HL-60/S4 (cell line): ENCODE results near the gene IL11RA.

Source experiments
- in situ Hi-C: fragments of 300-500 bp; cut with MboI; formaldehyde crosslinking; loops from 2 replicates; pipeline ENCODE4 v1.14.3; 2022; ENCODE audit warnings: low sequenced_read_pairs

IL11RA gene

GRCh38 chr9:34651876-34652601 is at the start of gene IL11RA:
IL11RA (plus strand) TSS chr9:34652185; CDS start chr9:34655218, 3,033 bp downstream.
- in situ Hi-C loops, result no loop called here

GRCh38 chr9:34603610-34604231 is 48.3 kb upstream of the IL11RA start:
- in situ Hi-C loops, result no loop called here

- in situ Hi-C loops, result no loop called here
Measured at GRCh38 chr9:34606190-34606589, 45.8 kb upstream of the IL11RA start.

- in situ Hi-C loops, result no loop called here
Measured at GRCh38 chr9:34606905-34607304, 45.1 kb upstream of the IL11RA start.

GRCh38 chr9:34607331-34607730 is 44.7 kb upstream of the IL11RA start:
- in situ Hi-C loops, result no loop called here

GRCh38 chr9:34610434-34611206 is 41.4 kb upstream of the IL11RA start:
- in situ Hi-C loops, result no loop called here

- in situ Hi-C loops, result no loop called here
Measured at GRCh38 chr9:34611251-34611810, 40.7 kb upstream of the IL11RA start.

GRCh38 chr9:34611811-34612787 is 39.9 kb upstream of the IL11RA start, which contains the start of gene RPP25L:
RPP25L (minus strand) TSS chr9:34612097; CDS start chr9:34611296, 801 bp downstream.
- in situ Hi-C loops, result no loop called here

GRCh38 chr9:34612788-34613390 is 39.1 kb upstream of the IL11RA start:
- in situ Hi-C loops, result no loop called here

GRCh38 chr9:34615132-34615531 is 36.9 kb upstream of the IL11RA start:
- in situ Hi-C loops, result no loop called here

GRCh38 chr9:34620061-34620994 is 31.7 kb upstream of the IL11RA start, which contains the start of gene DCTN3:
DCTN3 (minus strand) TSS chr9:34620495; CDS start chr9:34620464, 31 bp downstream.
- in situ Hi-C loops, result no loop called here

- in situ Hi-C loops, result no loop called here
Measured at GRCh38 chr9:34623374-34624235, 28.4 kb upstream of the IL11RA start.

GRCh38 chr9:34624475-34625185 is 27.4 kb upstream of the IL11RA start:
- in situ Hi-C loops, result no loop called here

- in situ Hi-C loops, result no loop called here
Measured at GRCh38 chr9:34625186-34625486, 26.8 kb upstream of the IL11RA start.

GRCh38 chr9:34627716-34628655 is 24.0 kb upstream of the IL11RA start:
- in situ Hi-C loops, result no loop called here
